Activated naive CD4-positive, alpha-beta T cell treated with anti-CD3 and anti-CD28 coated beads for 36 hours (primary cell): Measurements from ENCODE around the gene DCTN3. TPM values are rescaled to one million over a fixed set of nuclear protein-coding genes. Genes with fewer than 3 reads are reported as not detected.

Experiments
- CTCF ChIA-PET: fragments of 350-600 bp; sonication (Branson Sonifier 250); formaldehyde crosslinking; loops from one replicate; lab custom pipeline; 2021; ENCODE audit warnings: antibody characterized with exemption; lab: Charles Lee
- DNase-seq: peaks from one replicate; pipeline ENCODE4 v3.0.0-alpha.2; 2020
- H3K27ac Mint-ChIP-seq: one replicate; pipeline ENCODE4 v1.8.0; 2021; ENCODE audit warnings: mild to moderate bottlenecking, mixed read lengths
- H3K27me3 Mint-ChIP-seq: one replicate; pipeline ENCODE4 v1.8.0; 2021; ENCODE audit warnings: low read depth, mixed read lengths
- H3K36me3 Mint-ChIP-seq: one replicate; pipeline ENCODE4 v1.8.0; 2021; ENCODE audit warnings: low read depth, mixed read lengths
- H3K4me1 Mint-ChIP-seq: one replicate; pipeline ENCODE4 v1.8.0; 2021; ENCODE audit warnings: low read depth, mixed read lengths
- H3K4me3 Mint-ChIP-seq: one replicate; pipeline ENCODE4 v1.8.0; 2021; ENCODE audit warnings: mild to moderate bottlenecking, moderate library complexity, mixed read lengths
- H3K9me3 Mint-ChIP-seq: one replicate; pipeline ENCODE4 v1.8.0; 2021; ENCODE audit warnings: mixed read lengths
- intact Hi-C: fragments of 100-400 bp; cut with micrococcal nuclease; formaldehyde crosslinking; loops from one replicate; pipeline ENCODE4 v1.15.1; 2023
- total RNA-seq, 2 experiments: library from RNA; stranded (reverse); gene quantifications; one replicate each; pipeline ENCODE4 v1.2.3, GENCODE V29; 2021

DCTN3 gene
- total RNA-seq, 2 experiments from 2014 or later = 86.1 to 87.5 TPM

DNA sequence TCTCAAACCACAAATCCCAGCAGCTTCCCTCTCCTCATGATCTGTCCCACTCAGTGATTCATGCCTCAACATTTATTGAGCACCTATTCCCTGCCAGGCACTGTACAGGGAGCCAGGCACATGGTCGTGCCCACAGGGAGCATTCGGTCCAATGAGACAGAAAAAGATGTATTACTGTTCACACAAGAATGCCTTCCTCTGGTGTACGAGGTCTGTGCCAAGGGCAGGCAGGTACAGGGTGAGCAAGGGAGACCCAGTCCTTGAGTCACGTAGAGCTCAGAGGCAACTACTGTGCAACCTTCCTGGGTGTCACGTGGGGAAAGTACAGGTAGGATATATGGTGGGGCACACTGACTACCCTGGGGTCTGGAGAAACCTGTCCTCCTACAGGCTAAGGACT is 35.3 kb downstream of the DCTN3 start:
- CTCF ChIA-PET = interaction anchor here (0.6 to 1.3 kb wide), 3 partner anchors 33 to 181 kb away, joined by 3 read pairs; no protein-coding TSS in a partner anchor

DNA sequence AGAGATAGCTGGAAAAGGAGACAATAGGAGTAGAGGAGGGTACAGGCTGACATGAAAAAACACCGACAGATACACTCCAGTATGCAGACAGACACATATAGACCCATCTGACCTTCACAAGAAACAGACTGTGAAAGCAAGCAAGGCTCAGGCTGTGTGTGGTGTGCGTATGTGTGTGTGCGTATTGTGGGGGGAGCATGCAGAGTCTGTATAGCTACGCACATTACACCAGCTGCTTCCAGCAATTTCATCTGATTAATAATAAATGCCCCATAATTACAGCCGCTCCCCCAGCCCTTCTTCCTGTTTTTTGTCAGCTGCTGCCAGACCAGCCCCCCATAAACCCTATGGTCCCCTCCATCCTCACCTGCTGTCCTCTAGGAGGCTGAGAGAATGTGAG is 37.5 kb downstream of the DCTN3 start:
- CTCF ChIA-PET = interaction anchor here (0.6 to 2.9 kb wide), 6 partner anchors 9 to 179 kb away, joined by 3 to 10 read pairs (median 4); no protein-coding TSS in a partner anchor
- Mint-ChIP-seq H3K9me3 (no peaks in the 10 kb centered on the region), H3K4me3 (no peak overlapping the region), H3K36me3 (no peaks in the 10 kb centered on the region), H3K4me1 (no peaks in the 10 kb centered on the region), H3K27me3 (peaks cover 61% of the 10 kb centered on the region), H3K27ac (no peak overlapping the region)
- no peak for DNase-seq
- intact Hi-C loops = no loop called here

More for the DNA sequence above, 35.3 kb downstream of the DCTN3 start:
- Mint-ChIP-seq H3K27me3 (peaks cover 62% of the 10 kb centered on the region), H3K9me3 (no peaks in the 10 kb centered on the region), H3K27ac (no peak overlapping the region), H3K4me3 (no peak overlapping the region), H3K4me1 (peaks cover 7% of the 10 kb centered on the region), H3K36me3 (no peaks in the 10 kb centered on the region)
- DNase-seq = no peak
- intact Hi-C loops = no loop called here

DNA sequence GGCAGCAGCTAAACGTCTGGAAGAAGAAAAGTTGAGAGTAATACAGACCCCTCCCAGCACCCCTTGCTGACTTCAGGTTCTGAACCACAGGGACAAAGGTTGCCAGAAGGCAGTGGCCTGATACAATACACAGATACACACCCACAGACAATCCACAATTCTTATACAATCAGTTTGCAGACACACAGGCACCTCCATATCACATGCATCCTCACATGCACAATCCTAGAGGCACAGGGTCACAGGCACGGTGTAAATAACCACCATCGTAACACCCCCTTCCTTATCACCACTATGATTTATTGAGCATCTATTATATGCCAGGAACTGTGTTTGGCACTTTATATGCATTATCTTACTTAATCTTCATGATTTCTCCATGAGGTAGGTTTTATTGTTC is 39.0 kb downstream of the DCTN3 start:
- Mint-ChIP-seq H3K27me3 (peaks cover 60% of the 10 kb centered on the region), H3K27ac (no peak overlapping the region), H3K9me3 (no peaks in the 10 kb centered on the region), H3K36me3 (no peaks in the 10 kb centered on the region), H3K4me3 (no peak overlapping the region), H3K4me1 (peaks cover 8% of the 10 kb centered on the region)
- CTCF ChIA-PET = interaction anchor here (0.7 to 2.9 kb wide), 4 partner anchors 10 to 33 kb away, joined by 3 to 10 read pairs (median 4); no protein-coding TSS in a partner anchor
- no peak for DNase-seq
- intact Hi-C loops = no loop called here

DNA sequence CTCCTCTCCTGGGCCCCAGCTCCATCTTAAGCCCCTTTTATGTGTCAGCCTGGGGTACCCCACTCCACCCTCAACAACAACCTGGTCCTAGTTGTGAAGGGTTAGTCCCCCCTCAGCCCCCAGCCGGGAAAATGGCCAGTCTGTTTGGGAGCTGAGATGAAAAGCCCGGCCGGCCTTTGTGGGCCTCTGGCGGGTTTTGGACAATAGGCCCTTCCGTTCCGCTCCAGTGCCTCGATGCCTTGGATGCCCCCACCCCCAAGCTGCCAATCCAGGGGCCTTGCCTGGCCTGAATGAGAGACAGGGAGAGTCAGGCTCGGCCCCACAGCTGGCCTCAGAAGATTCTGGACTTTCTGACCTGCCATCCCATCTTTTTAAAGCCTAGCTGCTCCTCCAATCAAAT is 39.9 kb downstream of the DCTN3 start:
- Mint-ChIP-seq H3K9me3 (no peaks in the 10 kb centered on the region), H3K27me3 (peaks cover 60% of the 10 kb centered on the region), H3K27ac (no peak overlapping the region), H3K4me3 (no peak overlapping the region), H3K4me1 (peaks cover 8% of the 10 kb centered on the region), H3K36me3 (no peaks in the 10 kb centered on the region)
- CTCF ChIA-PET = interaction anchor here (1.0 to 4.0 kb wide), 4 partner anchors 11 to 176 kb away, joined by 3 to 20 read pairs (median 6); no protein-coding TSS in a partner anchor
- intact Hi-C loops = no loop called here
- no peak for DNase-seq

DNA sequence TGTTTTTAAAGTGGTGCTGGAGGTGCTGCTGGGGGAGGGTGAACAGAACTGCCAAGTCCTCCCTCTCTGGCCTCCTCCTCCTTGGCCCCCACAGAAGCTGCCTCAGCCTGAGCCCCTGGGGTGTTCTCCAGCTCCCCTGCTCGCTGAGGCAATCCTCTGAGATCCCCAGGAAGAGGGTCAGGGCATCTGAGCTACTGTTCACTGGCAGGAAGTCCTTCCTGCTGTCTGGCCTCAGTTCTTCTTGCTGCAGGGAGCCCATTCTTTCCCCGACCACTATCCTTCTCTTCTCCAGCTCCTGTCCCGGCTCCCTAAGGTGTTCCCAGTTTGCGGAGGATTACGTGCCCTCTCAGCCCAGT is 40.5 kb downstream of the DCTN3 start:
- intact Hi-C loops = no loop called here
- H3K27ac Mint-ChIP-seq = no peak overlapping the region
- H3K9me3 Mint-ChIP-seq = no peaks in the 10 kb centered on the region
- H3K4me3 Mint-ChIP-seq = no peak overlapping the region
- CTCF ChIA-PET = interaction anchor here (1.0 to 4.0 kb wide), 4 partner anchors 12 to 176 kb away, joined by 3 to 20 read pairs (median 6); no protein-coding TSS in a partner anchor
- H3K4me1 Mint-ChIP-seq = peaks cover 8% of the 10 kb centered on the region
- DNase-seq = no peak
- H3K36me3 Mint-ChIP-seq = no peaks in the 10 kb centered on the region
- peaks cover 60% of the 10 kb centered on the region for H3K27me3 Mint-ChIP-seq

DNA sequence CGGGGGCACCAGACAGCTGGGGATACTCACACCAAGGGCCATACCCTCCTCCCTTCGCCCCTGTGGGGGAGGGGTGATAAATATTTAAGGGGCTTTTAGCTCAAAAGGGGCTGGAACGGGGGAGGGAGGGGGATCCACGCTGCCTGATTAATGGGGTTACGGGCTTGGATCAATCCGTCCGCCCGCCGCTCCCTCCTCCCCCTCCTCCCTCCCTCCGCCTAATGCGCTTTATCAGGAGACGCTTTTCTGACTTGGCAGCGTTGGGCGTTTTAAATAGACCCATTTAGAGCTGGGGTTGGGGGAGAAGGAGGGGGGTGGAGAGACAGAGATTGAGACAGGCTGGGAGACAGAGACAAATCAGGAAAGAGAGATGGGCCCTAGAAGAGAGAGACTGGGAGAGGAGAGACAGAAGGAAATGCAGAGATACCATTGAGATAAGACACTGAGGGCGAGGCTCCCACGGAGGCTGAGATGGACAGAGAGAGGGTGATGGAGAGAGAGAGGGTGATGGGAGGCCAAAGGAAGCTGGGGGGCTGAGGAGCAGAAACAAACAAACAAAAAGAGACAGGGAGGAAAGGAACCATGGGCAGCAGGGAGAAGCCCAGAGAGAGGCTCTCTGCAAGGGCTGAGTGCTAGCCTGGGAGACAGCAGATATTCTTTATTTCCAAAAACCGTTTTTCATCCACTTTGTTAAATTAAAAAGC is 41.0 kb downstream of the DCTN3 start:
- Mint-ChIP-seq H3K36me3 (no peaks in the 10 kb centered on the region), H3K27ac (no peak overlapping the region), H3K27me3 (peaks cover 60% of the 10 kb centered on the region), H3K9me3 (no peaks in the 10 kb centered on the region), H3K4me3 (no peak overlapping the region), H3K4me1 (peaks cover 8% of the 10 kb centered on the region)
- DNase-seq = no peak
- CTCF ChIA-PET = interaction anchor here (1.0 to 4.0 kb wide), 4 partner anchors 12 to 175 kb away, joined by 3 to 20 read pairs (median 6); no protein-coding TSS in a partner anchor
- intact Hi-C loops = no loop called here

DNA sequence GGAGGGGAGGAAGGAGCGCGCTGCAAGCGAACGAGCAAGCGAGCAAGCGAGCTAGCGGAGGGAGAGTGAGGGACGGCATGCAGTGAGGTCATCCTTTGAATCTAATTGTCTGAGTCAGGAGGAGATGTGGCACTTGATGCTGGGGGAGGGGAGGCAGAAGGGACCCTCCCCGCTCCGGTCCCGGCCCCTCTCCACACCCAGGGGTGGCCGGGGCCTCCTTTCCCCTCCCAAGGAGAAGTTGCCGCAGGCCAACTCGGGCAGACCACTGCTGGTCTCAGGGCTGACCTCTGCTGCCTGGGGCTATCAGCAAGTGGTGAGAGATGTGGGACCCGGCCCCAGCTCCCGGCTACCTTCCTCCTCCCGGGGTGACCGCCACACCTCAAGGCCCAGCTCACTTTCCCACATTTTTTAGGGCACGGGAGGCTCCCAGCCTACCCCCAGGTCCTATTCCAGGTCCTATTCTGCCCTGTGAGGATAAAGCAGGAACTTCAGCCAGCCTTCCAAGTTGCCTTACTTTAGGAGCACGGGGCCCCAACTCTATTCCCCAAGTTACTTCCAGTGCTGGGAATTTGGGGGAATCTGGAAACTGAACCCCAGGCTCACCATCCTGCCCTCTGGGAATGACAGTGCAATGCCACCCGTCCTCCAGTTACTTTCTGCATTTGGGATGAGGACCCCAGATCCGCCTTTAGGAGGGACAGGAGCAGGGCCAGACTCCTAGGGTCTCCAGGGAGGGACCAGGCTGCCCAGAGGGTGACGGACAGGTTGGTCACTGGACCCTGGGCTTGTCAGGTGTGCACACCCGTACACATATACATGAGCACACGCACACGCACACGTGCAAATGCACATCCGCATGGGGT is 41.8 kb downstream of the DCTN3 start:
- Mint-ChIP-seq H3K27ac (no peak overlapping the region), H3K4me1 (peaks cover 8% of the 10 kb centered on the region), H3K27me3 (peaks cover 60% of the 10 kb centered on the region), H3K4me3 (no peak overlapping the region), H3K9me3 (no peaks in the 10 kb centered on the region), H3K36me3 (no peaks in the 10 kb centered on the region)
- peak; percentile 40 for DNase-seq
- CTCF ChIA-PET = interaction anchor here (4.0 kb wide), 1 partner anchor 13 kb away, joined by 20 read pairs; no protein-coding TSS in a partner anchor
- intact Hi-C loops = no loop called here

DNA sequence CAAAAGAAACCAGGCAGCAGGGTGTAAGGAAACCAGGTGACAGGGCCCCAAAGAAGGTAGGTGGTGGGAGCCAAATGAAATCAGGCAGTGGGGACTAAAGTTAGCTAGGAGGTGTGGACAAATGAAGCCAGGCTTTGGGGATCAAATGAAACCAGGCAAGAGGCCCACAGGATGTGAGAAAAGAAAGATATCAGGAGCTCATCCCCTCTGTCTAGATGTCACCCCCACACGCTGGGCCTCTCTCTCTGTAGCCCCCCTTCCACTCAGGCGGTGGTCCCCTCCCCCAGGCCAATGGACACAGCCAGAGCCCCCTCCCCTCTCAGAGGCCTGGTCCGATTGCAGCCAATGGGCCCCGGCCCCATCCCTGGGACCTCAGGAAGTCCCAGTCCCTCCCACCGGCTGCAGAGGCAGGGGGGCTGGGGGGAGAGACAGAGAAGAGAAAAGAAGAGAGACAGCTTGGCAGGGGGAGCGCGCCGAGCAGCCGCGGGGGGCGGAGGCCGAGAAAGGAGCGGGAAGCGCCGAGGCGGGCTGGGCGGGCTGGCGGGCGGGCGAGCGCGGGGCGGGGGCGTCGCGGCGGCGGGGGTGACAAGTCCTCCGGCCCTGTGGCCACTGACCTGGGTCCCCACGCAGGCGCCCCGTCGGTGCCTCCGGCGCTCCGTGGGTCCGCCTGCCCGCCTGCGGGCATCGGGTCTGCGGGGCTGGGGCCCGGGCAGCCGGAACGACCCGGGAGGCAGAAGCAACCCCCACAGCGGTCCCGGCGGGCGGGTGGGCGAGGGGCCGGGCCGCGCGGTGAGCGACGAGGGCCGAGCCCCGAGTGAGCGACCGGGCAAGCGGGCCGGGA is 42.7 kb downstream of the DCTN3 start:
- Mint-ChIP-seq H3K4me3 (no peak overlapping the region), H3K27ac (no peak overlapping the region), H3K9me3 (no peaks in the 10 kb centered on the region), H3K27me3 (peaks cover 59% of the 10 kb centered on the region), H3K36me3 (no peaks in the 10 kb centered on the region), H3K4me1 (peaks cover 8% of the 10 kb centered on the region)
- CTCF ChIA-PET = interaction anchor here (1.1 to 4.0 kb wide), 2 partner anchors 14 to 174 kb away, joined by 3 to 20 read pairs; no protein-coding TSS in a partner anchor
- no peak for DNase-seq
- intact Hi-C loops = no loop called here

DNA sequence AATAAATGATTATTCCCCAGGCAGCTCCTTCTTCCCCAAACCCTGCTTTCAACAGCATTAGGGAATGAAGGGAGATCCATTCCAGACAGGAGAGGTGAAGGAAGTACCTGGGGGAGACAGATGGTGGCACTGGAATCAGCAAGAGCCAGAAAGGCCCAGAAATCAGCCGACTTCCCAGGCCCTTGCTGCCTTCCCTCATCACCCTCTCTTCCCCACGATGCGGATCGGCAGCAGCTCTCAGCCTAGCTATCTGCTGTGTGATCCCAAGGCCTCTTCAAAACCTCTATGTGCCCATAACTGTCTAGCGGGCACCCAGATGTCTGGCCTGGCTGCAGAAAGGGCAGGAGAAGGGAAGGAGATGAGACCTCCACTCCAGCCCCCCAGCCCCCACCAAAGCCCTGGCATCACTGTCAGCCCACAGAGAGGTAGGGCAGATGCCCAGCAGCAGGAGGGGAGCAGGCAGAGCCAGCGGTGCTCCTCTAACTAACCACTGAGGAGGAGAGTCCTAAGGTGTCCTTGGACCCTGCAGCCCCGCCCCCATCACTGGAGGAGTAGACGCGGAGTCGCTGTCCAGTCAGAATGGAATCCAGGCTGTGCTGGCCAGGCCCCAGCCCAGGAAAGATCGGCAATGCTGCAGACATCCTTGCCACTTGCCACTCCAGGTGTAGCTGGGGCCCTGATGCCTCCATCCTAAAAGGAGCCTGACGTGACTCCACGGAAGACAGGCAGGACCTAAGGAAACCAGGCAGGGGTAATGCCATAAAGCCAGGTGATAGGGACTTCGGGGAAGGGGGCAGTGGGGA is 43.5 kb downstream of the DCTN3 start:
- Mint-ChIP-seq H3K9me3 (no peaks in the 10 kb centered on the region), H3K27ac (no peak overlapping the region), H3K36me3 (no peaks in the 10 kb centered on the region), H3K27me3 (peaks cover 56% of the 10 kb centered on the region), H3K4me3 (no peak overlapping the region), H3K4me1 (peaks cover 8% of the 10 kb centered on the region)
- intact Hi-C loops = no loop called here
- no peak for DNase-seq
- CTCF ChIA-PET = interaction anchor here (1.1 to 4.0 kb wide), 2 partner anchors 15 to 173 kb away, joined by 3 to 20 read pairs; no protein-coding TSS in a partner anchor

DNA sequence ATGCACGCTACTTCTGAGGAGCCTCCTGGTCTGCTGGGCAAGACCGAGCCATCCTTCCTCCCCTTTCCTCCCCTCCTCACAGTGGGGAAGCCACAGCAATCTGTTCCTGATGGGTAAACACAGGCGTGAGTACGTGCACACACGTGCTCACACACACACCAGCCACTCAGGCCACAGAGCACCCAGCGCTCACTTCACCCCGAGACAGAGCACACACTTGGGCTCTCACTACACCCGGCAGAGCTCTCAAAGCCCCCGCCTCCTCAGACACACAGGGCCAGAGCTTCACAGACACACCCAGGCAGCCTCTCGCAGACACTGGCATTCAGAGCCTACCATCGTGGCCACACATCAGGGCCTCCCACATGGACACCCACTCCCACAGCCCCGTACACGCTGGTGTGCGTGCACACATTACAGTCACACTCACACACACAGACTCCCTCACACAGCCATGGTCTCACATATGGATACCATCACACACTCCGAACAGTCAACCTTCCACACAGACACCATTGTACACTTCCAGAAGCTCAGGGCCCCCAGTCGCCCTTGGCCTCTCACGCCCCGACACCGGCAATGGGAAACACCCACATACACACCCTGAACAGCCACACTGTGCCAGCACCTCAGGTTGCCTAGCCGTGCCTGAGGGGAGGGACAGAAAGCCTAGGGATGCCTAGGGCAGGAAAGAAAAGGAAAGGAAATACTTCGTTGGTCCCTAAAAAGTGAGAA is 44.3 kb downstream of the DCTN3 start:
- no peak overlapping the region for H3K27ac Mint-ChIP-seq
- CTCF ChIA-PET = interaction anchor here (1.1 kb wide), 1 partner anchor 172 kb away, joined by 3 read pairs; no protein-coding TSS in a partner anchor
- no peaks in the 10 kb centered on the region for H3K9me3 Mint-ChIP-seq
- H3K4me1 Mint-ChIP-seq = peaks cover 8% of the 10 kb centered on the region
- intact Hi-C loops = no loop called here
- H3K27me3 Mint-ChIP-seq = peaks cover 50% of the 10 kb centered on the region
- DNase-seq = no peak
- H3K4me3 Mint-ChIP-seq = no peak overlapping the region
- no peaks in the 10 kb centered on the region for H3K36me3 Mint-ChIP-seq
